Activated CD8-positive, alpha-beta memory T cell treated with anti-CD3 and anti-CD28 coated beads for 36 hours (primary cell): ENCODE measurements around the gene TKTL2. TPM values are rescaled to one million over a fixed set of nuclear protein-coding genes. Genes with fewer than 3 reads are reported as not detected.

Experiments
- CTCF ChIA-PET: fragments of 350-600 bp; sonication (Branson Sonifier 250); formaldehyde crosslinking; loops from one replicate; lab custom pipeline; 2021; ENCODE audit warnings: antibody characterized with exemption; lab: Charles Lee
- POLR2A ChIA-PET: fragments of 350-600 bp; sonication (Branson Sonifier 250); formaldehyde crosslinking; loops from one replicate; lab custom pipeline; 2021; ENCODE audit warnings: antibody characterized with exemption; lab: Charles Lee
- total RNA-seq, 2 experiments: library from RNA; stranded (reverse); gene quantifications; one replicate each; pipeline ENCODE4 v1.2.3, GENCODE V29; 2021

TKTL2 gene, protein sequence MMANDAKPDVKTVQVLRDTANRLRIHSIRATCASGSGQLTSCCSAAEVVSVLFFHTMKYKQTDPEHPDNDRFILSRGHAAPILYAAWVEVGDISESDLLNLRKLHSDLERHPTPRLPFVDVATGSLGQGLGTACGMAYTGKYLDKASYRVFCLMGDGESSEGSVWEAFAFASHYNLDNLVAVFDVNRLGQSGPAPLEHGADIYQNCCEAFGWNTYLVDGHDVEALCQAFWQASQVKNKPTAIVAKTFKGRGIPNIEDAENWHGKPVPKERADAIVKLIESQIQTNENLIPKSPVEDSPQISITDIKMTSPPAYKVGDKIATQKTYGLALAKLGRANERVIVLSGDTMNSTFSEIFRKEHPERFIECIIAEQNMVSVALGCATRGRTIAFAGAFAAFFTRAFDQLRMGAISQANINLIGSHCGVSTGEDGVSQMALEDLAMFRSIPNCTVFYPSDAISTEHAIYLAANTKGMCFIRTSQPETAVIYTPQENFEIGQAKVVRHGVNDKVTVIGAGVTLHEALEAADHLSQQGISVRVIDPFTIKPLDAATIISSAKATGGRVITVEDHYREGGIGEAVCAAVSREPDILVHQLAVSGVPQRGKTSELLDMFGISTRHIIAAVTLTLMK
- not detected for total RNA-seq

DNA sequence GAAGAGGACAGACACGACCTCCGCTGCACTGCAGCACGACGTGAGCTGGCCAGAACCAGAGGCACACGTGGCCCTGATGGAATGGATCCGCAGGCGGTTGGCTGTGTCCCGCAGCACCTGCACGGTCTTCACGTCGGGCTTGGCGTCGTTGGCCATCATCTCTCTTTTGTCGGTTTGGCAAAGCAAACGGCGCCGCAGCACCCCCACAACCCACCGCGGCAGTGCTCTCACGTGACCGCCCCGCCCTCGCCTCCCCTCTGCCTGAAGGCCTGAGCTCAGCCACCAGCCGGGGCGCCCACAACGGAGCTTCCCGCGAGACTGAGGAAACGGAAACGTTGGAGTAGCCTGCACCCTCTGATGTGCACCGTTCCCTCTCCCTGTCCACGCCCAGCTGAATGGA, at the start of gene TKTL2:
Gene TKTL2 (minus strand): TSS at position 179 of the 400 bp plus-strand sequence. CDS start 20 bp downstream, at position 159.
- ChIA-PET POLR2A (no interaction called here), CTCF (no interaction called here)

DNA sequence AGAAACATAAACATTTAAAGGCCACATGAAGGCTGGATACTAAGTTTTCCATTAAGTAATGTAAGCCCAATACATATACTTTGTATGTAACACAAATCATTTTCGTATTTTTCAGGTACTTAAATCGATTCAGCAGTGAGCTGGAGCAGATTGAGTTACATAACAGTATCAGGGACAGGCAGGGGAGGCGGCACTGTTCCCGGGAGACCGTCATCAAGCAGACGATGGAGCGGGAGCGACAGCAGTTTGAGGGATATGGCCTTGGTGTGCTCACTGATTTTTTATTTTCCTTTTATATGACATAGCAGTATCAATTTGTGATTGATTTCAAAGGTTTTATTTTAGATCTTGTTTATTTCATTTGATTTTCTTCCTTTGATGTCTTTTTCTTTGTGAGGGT, 41.6 kb upstream of the TKTL2 start:
- ChIA-PET CTCF (no interaction called here), POLR2A (no interaction called here)

DNA sequence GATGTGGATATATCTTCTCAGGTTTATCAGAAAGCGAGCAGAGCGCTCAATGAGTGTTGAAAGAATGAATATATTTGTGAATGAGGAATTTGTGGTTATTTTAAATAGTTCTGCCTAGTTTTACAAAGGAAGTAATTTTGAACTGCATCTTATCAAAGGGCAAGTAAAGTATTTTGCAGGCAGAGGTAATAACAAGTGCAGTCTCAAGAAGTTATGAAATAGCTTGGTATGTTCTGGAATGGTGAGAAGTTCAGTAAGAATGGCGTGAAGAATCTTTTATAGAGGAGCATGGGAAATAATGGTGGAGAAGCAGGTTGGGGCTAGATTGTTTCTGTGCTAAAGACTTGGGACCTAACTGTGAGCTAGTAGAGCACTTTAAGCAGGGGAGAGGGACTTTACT, 31.8 kb upstream of the TKTL2 start:
- ChIA-PET POLR2A (no interaction called here), CTCF (no interaction called here)

DNA sequence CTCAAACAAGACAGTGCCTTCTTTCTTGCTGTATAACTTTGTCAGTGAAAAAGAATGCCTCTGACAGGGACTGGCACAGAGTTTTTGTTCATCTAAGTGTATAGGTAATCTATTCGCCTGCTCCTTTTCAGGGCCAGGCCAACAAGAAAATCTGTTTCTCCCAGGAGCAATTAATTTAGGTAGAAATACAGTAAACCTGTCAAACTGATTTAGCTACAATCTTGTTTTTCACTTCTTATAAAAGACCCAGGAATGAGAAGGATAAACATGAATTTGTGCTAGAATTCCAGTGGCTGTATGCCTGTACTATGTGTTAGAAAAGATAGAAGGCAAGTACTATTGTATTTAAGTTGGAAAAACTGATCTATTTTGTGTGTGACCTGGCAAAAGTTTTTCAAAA, 27.0 kb upstream of the TKTL2 start:
- ChIA-PET CTCF (no interaction called here), POLR2A (no interaction called here)

DNA sequence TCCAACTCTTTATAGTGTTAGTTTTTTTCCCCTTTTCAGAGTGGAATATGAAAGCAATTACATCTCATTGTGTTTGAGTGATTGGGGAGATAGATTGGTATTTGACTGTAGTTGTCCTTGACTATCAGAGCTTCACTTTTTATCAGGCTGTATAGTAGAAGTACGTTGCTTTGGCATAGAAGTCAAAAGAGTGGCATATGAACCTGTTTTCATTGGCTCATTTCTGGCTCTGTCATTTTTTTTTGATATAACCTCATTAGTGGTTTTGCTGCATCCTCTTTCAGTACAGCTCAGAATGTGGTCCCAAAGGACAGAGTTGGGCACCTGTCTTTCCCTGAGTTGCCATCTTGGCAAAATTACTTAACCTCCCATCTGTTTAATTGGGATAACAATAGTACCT, 22.3 kb upstream of the TKTL2 start:
- CTCF ChIA-PET: no interaction called here
- POLR2A ChIA-PET: no interaction called here

DNA sequence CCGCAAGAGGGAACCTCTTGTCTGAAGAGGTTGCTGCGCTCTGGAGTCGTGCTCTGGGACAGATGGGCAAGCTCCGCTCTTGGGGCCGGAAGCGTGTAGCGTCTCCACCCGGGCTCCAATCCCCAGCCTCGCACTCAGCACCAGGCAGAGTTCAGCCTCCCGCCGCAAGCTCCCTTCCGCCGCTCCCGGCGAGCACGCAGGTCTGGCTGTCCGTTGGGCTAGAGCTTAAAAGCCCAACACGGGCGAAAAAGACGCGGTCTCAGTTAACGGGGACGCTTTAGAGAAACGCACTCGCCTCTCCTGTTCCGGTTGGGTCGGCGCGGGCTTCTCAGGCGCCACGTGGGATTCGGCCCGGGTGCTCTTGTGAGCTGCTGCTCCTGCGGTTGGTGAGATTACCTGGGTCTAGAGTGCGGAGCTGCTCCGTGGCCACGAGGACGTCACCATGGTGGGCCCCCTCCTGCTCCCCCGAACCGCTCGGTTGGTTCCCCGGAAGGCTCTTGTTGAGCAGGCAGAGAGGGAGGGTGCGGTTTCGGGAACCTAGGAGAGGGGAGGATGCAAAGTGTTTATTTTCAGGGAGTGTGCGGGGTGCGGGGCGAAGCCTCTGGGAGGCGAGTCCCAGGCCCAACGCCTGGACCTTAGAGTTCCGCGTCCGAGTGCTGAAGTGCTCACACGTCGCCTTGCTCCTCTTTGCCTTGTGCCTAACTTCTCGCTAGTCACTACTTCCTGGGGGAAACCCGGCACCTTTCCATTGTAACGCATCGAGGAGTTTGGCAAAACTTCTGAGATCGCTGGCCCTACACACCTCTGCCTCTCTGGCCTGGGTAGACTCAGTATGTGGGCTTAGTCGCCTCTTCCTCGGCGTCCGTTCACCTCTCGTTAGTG, 21.0 kb upstream of the TKTL2 start, which contains the start of gene TMA16:
Gene TMA16 (plus strand): TSS at position 331 of the 882 bp plus-strand sequence. CDS start 112 bp downstream, at position 443.
- CTCF ChIA-PET: interaction anchor here (1.0 to 1.6 kb wide), 6 partner anchors 9 to 55 kb away, joined by 3 to 10 read pairs (median 4); no protein-coding TSS in a partner anchor
- POLR2A ChIA-PET: interaction anchor here (0.6 to 2.1 kb wide), 7 partner anchors 9 to 1833 kb away, joined by 3 to 14 read pairs (median 4); partner anchors contain the start of gene MSMO1

DNA sequence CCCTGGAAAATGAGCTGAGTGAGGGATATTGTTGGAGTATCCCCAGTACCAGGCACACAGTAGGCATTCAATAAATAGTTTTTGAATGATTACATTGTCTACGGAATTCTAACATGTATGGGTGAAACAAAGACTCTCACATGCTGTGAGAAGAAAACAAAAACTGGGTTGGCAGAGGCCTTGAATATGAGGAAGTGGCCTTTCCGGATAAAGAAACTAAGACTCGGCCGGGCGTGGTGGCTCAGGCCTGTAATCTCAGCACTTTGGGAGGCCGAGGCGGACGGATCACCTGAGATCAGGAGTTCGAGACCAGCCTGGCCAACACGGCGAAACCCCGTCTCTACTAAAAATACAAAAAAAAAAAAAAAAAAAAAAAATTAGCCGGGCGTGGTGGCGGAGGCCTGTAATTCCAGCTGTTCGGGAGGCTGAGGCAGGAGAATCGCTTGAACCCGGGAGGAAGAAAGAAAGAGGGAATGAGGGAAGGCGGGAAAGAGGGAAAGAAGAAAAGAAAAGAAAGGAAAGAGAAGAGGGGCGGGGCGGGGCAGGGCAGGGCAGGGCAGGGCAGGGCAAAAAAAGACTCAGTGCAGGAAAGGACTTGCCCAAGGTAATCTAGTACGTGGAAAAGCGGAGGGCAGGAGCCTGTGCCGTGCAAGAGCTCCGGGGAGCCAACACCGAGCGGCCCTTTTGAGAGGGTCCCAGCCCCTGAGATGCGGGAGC, 20.2 kb upstream of the TKTL2 start:
- POLR2A ChIA-PET: interaction anchor here (0.6 to 2.1 kb wide), 7 partner anchors 8 to 1833 kb away, joined by 3 to 14 read pairs (median 4); partner anchors contain the start of gene MSMO1
- CTCF ChIA-PET: interaction anchor here (1.0 to 1.6 kb wide), 7 partner anchors 8 to 56 kb away, joined by 3 to 10 read pairs (median 4); no protein-coding TSS in a partner anchor

DNA sequence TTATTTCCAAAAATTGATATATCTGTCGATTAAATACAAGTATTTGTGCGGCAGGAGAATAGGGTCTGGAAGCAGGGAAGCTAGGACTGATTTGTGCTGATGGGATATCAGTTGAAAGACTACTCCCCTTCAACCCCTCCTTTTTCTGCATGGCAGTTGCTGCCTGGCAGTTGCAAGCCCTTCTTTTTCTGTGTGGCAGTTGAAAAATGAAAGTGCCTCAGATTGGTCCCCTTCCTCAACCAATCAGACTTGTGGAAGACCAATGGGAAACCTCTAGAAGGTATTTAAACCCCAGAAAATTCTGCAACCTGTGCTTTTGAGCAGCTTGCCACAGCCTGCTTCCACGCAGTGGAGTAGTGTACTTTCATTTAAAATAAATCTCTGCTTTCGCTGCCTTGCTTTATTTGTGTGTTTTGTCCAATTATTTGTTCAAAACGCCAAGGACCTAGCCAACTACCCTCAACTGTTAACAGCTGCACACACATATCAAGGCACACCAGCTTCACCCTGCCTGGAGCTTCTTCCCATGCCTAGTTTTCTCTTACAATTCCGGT, 19.5 kb upstream of the TKTL2 start:
- ChIA-PET CTCF (interaction anchor here (1.0 to 1.6 kb wide), 3 partner anchors 9 to 55 kb away, joined by 3 to 4 read pairs (median 3); no protein-coding TSS in a partner anchor), POLR2A (interaction anchor here (2.1 kb wide), 1 partner anchor 57 kb away, joined by 14 read pairs; no protein-coding TSS in a partner anchor)

DNA sequence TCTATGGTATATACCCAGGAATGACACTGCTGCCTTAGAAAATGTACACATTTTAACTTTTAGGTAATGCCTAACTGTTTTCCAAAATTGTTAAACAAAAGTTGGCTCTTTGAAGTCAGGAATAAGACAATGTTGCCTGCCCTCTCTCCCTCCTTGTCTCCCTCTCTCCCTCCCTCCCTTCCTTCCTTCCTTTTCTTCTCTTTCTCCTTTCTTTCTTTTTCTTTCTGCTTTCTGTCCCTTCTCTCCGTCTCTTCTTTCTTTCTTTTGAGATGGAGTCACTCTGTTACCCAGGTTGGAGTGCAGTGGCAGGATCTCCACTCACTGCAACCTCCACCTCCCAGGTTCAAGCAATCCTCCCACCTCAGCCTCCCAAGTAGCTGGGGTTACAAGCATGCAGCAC, 16.4 kb upstream of the TKTL2 start:
- POLR2A ChIA-PET: no interaction called here
- CTCF ChIA-PET: no interaction called here

DNA sequence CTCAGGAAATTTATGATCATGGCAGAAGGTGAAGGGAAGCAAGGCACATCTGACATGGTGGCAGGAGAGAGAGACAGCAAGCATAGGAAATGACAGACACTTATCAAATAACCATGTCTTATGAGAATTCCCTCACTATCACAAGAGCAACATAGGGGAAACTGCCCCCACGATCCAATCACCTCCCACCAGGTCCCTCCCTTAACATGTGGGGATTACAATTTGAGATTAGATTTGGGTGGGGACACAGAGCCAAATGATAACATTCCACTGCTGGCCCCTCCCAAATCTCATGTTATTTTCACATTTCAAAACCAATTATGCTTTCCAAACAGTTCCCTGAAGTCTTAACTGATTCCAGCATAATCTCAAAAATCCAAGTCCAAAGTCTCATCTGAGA, 12.8 kb upstream of the TKTL2 start:
- ChIA-PET CTCF (interaction anchor here (1.1 to 1.2 kb wide), 2 partner anchors 8 to 54 kb away, joined by 3 to 4 read pairs; partner anchors contain the start of gene TMA16), POLR2A (interaction anchor here (1.1 kb wide), 1 partner anchor 8 kb away, joined by 4 read pairs; no protein-coding TSS in a partner anchor)

DNA sequence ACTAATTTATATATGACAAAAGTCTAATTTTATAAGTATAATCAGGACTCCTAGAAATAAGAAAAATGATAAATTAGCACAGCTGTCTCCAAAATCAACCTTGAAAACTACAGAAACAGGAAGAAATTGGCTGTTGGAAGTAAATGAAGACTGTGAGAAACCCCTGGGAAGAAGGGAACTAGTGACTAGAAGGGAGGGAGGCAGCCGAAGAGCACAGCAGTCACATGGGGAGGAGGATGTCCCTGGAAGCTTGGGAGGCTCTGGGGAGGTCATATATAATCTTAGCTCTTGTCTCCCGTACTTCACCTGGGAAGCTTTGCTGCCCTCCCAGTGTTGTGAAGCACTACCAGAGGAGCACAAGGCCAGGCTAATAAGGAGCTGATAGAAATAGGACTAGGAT, 12.0 kb upstream of the TKTL2 start:
- ChIA-PET POLR2A (interaction anchor here (1.1 kb wide), 1 partner anchor 8 kb away, joined by 4 read pairs; no protein-coding TSS in a partner anchor), CTCF (interaction anchor here (0.7 to 1.1 kb wide), 2 partner anchors 9 to 987 kb away, joined by 3 to 4 read pairs; partner anchors contain the start of gene TMA16)

DNA sequence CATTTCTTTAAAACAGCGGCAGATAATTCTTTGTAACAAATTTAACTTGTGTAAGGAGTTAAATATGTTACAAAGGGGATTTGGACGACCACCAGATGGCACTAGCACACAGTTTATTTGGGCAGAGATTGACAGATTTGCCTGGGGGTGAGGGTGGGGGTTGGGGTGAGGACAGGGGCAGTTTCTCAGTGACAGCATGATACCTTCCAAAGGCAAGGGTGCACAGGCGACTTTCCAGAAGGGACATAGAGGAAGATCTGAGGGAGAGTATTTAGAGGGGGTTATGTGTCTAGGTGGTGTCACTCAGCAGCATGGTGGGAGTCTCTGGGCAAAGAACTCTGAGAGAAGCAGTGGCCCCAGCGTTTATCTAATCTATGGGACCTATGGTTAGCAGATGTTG, 11.4 kb upstream of the TKTL2 start:
- ChIA-PET CTCF (interaction anchor here (0.7 to 1.0 kb wide), 2 partner anchors 9 to 987 kb away, joined by 3 read pairs; partner anchors contain the start of gene TMA16), POLR2A (no interaction called here)

DNA sequence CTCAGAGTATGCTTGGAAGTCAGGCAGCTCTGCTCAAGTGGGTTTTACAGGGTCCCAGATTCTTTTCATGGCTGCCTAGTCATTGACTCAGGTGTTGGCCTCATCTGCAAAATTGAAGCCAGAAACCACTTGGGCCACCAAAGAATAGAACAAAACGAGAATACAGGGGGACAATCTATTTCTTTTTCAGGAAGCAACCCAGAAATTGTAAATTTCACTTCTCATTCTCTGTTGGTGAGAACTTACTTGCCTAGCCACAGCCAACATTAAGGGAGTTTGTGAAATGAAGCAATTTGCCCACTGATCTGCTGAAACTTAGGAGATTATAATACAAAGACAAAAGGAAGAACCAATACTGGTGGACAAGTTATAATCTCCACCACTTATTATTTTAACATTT, 8.6 kb upstream of the TKTL2 start:
- ChIA-PET CTCF (interaction anchor here (1.7 kb wide), 1 partner anchor 66 kb away, joined by 4 read pairs; no protein-coding TSS in a partner anchor), POLR2A (no interaction called here)

DNA sequence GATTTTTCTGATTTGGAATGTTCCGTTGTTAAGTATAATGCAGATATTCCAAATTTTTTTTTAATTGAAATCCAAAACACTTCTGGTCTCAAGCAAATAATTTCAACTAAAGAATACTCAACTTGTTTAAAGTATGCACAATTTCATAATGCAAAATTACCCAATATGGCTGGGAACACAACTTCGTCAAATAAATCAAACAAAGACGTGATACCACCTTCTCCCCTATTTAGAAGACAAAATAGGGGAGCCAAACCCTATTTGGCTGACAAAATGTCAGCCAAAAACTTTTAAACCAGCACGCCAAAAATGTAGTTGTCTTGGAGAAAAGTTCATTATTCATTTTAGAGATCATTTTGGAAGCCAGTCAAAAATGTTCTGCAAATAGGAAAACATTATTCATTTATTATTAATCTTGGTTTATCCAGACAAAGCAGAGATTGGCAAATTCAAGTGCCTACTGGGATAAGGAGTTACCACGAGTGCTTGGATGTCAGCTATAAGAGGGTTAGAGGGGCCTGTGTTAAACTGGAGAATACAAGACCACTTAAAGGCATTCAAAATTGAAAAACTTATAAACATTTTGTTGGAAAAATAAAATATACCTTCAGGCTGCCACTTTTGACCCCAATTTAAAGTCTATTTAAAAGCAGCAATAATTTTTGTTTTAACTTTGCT, 3.3 kb upstream of the TKTL2 start:
- POLR2A ChIA-PET: no interaction called here

DNA sequence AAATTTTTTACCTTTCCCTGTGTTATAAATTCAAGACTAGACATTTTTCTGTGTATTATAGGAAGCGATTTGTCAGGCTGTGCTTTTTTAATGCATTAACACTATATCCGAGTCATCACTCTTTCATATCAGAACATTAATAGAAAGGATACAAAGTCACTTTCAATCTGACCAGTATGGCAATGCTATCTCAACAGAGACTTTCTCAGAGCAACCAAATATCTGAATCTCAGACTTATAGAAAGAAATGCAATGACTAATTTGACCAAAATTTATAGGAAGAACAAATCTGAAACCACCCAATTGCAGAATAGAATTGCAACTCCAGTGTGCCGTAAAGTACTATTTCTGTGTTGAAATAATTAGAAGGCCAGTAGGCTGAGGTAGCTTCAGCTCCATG, 473 bp upstream of the TKTL2 start:
- CTCF ChIA-PET: no interaction called here
- POLR2A ChIA-PET: no interaction called here

More for the DNA sequence above, 3.3 kb upstream of the TKTL2 start:
- CTCF ChIA-PET: no interaction called here

DNA sequence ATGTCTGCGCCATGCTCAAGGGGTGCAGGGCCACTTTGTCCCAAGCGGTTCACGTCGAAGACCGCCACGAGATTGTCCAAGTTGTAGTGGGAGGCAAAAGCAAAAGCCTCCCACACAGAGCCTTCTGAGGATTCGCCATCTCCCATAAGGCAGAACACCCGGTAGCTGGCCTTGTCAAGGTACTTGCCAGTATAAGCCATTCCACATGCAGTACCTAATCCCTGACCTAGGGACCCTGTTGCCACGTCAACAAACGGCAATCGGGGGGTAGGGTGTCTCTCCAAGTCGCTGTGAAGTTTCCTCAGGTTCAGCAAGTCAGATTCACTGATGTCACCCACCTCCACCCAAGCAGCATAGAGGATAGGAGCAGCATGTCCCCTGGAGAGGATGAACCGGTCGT, 424 bp downstream of the TKTL2 start:
- CTCF ChIA-PET: no interaction called here

DNA sequence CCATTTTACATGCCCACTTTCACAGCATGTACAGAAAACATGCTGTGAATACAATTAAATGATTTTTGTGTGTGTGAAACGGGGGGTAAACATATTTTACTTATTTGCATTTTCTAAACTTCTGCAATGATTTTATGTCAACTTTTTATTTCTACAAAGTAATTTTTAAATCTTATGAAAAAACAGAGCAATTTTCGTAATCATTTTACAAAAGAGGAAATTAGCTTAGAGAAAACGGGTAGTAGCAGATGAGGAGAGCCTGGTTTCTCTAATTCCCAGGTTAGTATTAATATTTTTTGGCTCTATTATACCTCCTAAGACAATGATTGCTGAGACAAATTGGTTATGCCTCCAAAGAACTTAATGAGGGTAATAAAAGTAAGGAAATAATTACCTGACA, 3.2 kb downstream of the TKTL2 start:
- POLR2A ChIA-PET: no interaction called here
- CTCF ChIA-PET: no interaction called here

More for the DNA sequence above, 424 bp downstream of the TKTL2 start:
- POLR2A ChIA-PET: no interaction called here
